Osteocyte (in vitro differentiated cells): ENCODE measurements around the gene IQSEC2. TPM values are rescaled to one million over a fixed set of nuclear protein-coding genes. Genes with fewer than 3 reads are reported as not detected.

ENCODE experiments used
- DNase-seq: peaks from one replicate; pipeline ENCODE4 v3.0.0; 2021; ENCODE audit warnings: mixed read lengths; ENCODE audit not compliant: unreplicated experiment; ENCODE audit errors: extremely low spot score
- H3K27ac Mint-ChIP-seq: one replicate; pipeline ENCODE4 v1.8.0; 2021; ENCODE audit warnings: mild to moderate bottlenecking, mixed read lengths; ENCODE audit not compliant: unreplicated experiment
- H3K27me3 Mint-ChIP-seq: one replicate; pipeline ENCODE4 v1.8.0; 2021; ENCODE audit warnings: mixed read lengths; ENCODE audit not compliant: unreplicated experiment
- H3K36me3 Mint-ChIP-seq: one replicate; pipeline ENCODE4 v1.8.0; 2021; ENCODE audit warnings: mixed read lengths; ENCODE audit not compliant: unreplicated experiment
- H3K4me1 Mint-ChIP-seq: one replicate; pipeline ENCODE4 v1.8.0; 2021; ENCODE audit warnings: mixed read lengths; ENCODE audit not compliant: unreplicated experiment
- H3K4me3 Mint-ChIP-seq: one replicate; pipeline ENCODE4 v1.8.0; 2021; ENCODE audit warnings: mild to moderate bottlenecking, moderate library complexity, mixed read lengths; ENCODE audit not compliant: unreplicated experiment
- H3K9me3 Mint-ChIP-seq: one replicate; pipeline ENCODE4 v1.8.0; 2021; ENCODE audit warnings: mixed read lengths; ENCODE audit not compliant: unreplicated experiment
- total RNA-seq: library from RNA; stranded (reverse); gene quantifications from 2 replicates; pipeline ENCODE4 v1.2.1, GENCODE V29; 2021
- TF ChIP-seq, protein P1 (sequence below): fragments of 200-600 bp; sonication (generic); IDR thresholded peaks from 2 replicates; pipeline ENCODE4 v1.5.0; 2021; ENCODE audit warnings: antibody characterized with exemption, mild to moderate bottlenecking, moderate library complexity

IQSEC2 gene
- total RNA-seq, 1 donor from 2014 or later, result 8.8 TPM

- peaks cover 3% of the 10 kb centered on the region for H3K36me3 Mint-ChIP-seq
- no peak overlapping the region for H3K27ac Mint-ChIP-seq
- H3K27me3 Mint-ChIP-seq, result no peaks in the 10 kb centered on the region
- DNase-seq, result no peak
- H3K4me1 Mint-ChIP-seq, result peaks cover 27% of the 10 kb centered on the region
- TF ChIP-seq, protein P1, sequence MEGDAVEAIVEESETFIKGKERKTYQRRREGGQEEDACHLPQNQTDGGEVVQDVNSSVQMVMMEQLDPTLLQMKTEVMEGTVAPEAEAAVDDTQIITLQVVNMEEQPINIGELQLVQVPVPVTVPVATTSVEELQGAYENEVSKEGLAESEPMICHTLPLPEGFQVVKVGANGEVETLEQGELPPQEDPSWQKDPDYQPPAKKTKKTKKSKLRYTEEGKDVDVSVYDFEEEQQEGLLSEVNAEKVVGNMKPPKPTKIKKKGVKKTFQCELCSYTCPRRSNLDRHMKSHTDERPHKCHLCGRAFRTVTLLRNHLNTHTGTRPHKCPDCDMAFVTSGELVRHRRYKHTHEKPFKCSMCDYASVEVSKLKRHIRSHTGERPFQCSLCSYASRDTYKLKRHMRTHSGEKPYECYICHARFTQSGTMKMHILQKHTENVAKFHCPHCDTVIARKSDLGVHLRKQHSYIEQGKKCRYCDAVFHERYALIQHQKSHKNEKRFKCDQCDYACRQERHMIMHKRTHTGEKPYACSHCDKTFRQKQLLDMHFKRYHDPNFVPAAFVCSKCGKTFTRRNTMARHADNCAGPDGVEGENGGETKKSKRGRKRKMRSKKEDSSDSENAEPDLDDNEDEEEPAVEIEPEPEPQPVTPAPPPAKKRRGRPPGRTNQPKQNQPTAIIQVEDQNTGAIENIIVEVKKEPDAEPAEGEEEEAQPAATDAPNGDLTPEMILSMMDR, result no peak
- H3K4me3 Mint-ChIP-seq, result no peak overlapping the region
- H3K9me3 Mint-ChIP-seq, result no peaks in the 10 kb centered on the region
Observed at GRCh38 chrX:53268173-53268572, 13.2 kb downstream of the IQSEC2 start.

DNA sequence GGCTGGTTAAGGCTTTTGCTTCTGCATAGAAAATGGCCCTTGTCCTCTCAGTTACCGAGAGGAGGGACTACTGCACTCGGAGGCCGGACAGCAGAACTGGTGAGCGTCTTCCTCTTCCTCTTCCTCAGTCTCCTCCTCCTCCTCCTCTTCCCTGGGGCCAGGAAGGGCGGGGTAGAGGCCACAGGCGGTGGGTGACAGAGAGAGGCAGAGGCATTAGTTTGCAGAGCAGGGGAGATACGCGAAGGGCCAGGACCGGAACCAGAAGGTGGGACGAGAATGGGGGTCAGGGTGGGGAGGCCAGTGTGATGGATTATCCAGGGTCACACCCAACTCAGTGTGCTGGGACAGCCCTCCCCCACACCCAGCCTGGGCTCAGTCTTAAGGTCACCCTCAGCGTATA lies 14.5 kb downstream of the IQSEC2 start:
- no peak overlapping the region for H3K27ac Mint-ChIP-seq
- peaks cover 34% of the 10 kb centered on the region for H3K4me1 Mint-ChIP-seq

DNA sequence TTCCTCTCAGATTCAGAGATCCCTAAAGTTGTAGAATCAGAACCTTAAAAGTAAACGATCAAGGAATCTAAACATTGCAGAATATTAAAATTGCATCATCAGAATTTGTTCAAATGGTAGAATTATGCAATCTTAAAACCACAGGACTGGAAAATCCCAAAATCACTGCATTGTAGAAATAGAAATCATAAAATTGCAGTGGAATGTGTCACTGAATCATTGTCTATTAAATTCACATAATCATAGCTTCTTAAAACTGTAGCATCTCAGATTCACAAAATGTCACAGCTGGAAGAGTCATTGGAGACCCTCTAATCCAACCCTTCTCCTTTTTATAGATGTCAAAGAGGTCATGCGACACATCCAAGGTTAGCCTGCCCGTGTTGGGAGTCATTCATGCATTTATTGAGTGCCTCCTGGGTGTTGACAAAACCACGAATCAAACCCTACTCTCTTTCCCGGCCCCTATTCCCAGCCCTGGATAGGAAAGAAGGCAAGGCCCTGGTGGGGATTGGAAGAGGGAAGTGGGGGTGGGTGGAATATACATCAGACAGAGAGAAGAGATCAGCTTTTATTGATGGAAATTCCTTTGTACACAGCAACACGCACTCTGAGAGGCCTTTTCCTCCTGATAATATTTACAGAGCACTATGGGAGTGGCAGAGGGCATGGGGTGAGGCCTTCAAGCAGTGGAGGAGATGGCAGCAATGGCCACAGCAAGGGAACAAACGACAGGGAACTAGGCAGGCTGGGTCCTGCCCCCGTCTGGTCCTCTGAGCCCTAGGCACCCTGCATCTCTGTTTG lies 15.4 kb downstream of the IQSEC2 start:
- H3K9me3 Mint-ChIP-seq, result no peaks in the 10 kb centered on the region
- H3K4me3 Mint-ChIP-seq, result no peak overlapping the region
- TF ChIP-seq, protein P1, result no peak
- DNase-seq, result no peak
- H3K4me1 Mint-ChIP-seq, result peaks cover 34% of the 10 kb centered on the region
- H3K27me3 Mint-ChIP-seq, result no peaks in the 10 kb centered on the region
- peaks cover 3% of the 10 kb centered on the region for H3K36me3 Mint-ChIP-seq
- H3K27ac Mint-ChIP-seq, result peak overlapping the region; percentile 85

More for the DNA sequence above, 14.5 kb downstream of the IQSEC2 start:
- Mint-ChIP-seq H3K36me3 (peaks cover 3% of the 10 kb centered on the region), H3K9me3 (no peaks in the 10 kb centered on the region), H3K27me3 (no peaks in the 10 kb centered on the region), H3K4me3 (no peak overlapping the region)
- DNase-seq, result no peak
- TF ChIP-seq, protein P1, result no peak

DNA sequence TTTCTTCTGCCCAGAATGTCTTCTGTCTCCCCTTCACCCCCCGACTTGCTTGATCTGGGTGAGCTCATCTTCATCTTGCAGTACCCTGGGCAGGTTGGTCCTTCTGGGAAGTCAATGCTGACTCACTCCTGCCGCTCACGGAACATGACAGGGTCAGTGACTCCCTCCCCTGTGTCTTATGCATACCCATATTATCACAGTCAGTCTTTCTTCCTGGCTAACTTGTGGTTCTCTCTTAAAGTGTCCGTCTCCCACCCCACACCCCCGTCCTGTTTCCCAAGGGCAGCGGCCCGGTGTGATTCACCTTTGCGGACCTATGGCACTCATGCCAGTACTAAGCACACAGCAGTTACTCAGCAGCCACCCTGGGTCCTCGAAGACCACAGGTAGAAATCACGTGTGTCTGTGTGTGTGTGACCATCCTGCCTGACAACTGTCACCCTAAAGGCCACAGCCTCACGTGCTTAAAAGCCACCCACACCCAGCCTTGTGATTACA lies 17.7 kb downstream of the IQSEC2 start:
- H3K27ac Mint-ChIP-seq, result no peak overlapping the region
- peaks cover 34% of the 10 kb centered on the region for H3K4me1 Mint-ChIP-seq
- no peaks in the 10 kb centered on the region for H3K27me3 Mint-ChIP-seq
- peaks cover 3% of the 10 kb centered on the region for H3K36me3 Mint-ChIP-seq
- H3K9me3 Mint-ChIP-seq, result no peaks in the 10 kb centered on the region
- DNase-seq, result no peak
- H3K4me3 Mint-ChIP-seq, result no peak overlapping the region
- TF ChIP-seq, protein P1, result no peak

- Mint-ChIP-seq H3K4me3 (no peak overlapping the region), H3K36me3 (peaks cover 3% of the 10 kb centered on the region)
- TF ChIP-seq, protein P1, result no peak
Observed at GRCh38 chrX:53262918-53263394, 18.4 kb downstream of the IQSEC2 start.

More at GRCh38 chrX:53262918-53263394, 18.4 kb downstream of the IQSEC2 start:
- Mint-ChIP-seq H3K4me1 (peaks cover 34% of the 10 kb centered on the region), H3K9me3 (no peaks in the 10 kb centered on the region), H3K27ac (no peak overlapping the region), H3K27me3 (no peaks in the 10 kb centered on the region)
- DNase-seq, result no peak
